ENCODE measurements around the gene FAM76B. TPM values are rescaled to one million over a fixed set of nuclear protein-coding genes. Genes with fewer than 3 reads are reported as not detected.

The FAM76B gene
- total and polyA plus RNA-seq, 2 of the 13 experiments (the other 11 are each of a cell fraction or from before 2014, with no cell fraction given): 20.2 to 24.2 TPM

GRCh38 chr11:95789506-95790122 is at the start of gene FAM76B (continued):
- TF ChIP-seq KMT2B (CRISPR knock-in tag; IDR thresholded peaks at IDR 0.05) (peak; percentile 76; the same call in 1 of the 2 replicates), ZUFSP (CRISPR knock-in tag; IDR thresholded peaks at IDR 0.05; ENCODE audit: borderline replicate concordance) (no peak), ZNF672 (CRISPR knock-in tag; IDR thresholded peaks at IDR 0.05) (0 out of 2 replicates have a peak, but pooled peaks have one; percentile 73), GATA4 (IDR thresholded peaks at IDR 0.05; ENCODE audit: borderline replicate concordance, low read depth) (no peak), ZNF337 (CRISPR knock-in tag; IDR thresholded peaks at IDR 0.05; ENCODE audit: borderline replicate concordance, low read depth) (peak; percentile 68; the same call in 1 of the 2 replicates), ZNF280D (CRISPR knock-in tag; IDR thresholded peaks at IDR 0.05) (0 out of 2 replicates have a peak, but pooled peaks have one; percentile 36), RARA (CRISPR knock-in tag; IDR thresholded peaks at IDR 0.05) (peak; percentile 51), RFX3 (CRISPR knock-in tag; IDR thresholded peaks at IDR 0.05) (no peak), HNF1B (CRISPR knock-in tag; IDR thresholded peaks at IDR 0.05) (peak; percentile 90), ETV5 (CRISPR knock-in tag; IDR thresholded peaks at IDR 0.05; ENCODE audit: borderline replicate concordance) (peak; percentile 95), TERF1 (CRISPR knock-in tag; IDR thresholded peaks at IDR 0.05) (no peak), E2F2 (CRISPR knock-in tag; IDR thresholded peaks at IDR 0.05; ENCODE audit: borderline replicate concordance) (peak; percentile 76; the same call in 1 of the 2 replicates), PCBP2 (optimal IDR thresholded peaks at IDR 0.05; ENCODE audit: low read depth, low read length, poor library complexity, severe bottlenecking) (no peak), ZNF350 (CRISPR knock-in tag; IDR thresholded peaks at IDR 0.05; ENCODE audit: borderline replicate concordance, low read depth) (no peak; the same call in 1 of the 2 replicates), ARNTL (CRISPR knock-in tag; IDR thresholded peaks at IDR 0.05) (0 out of 2 replicates have a peak, but pooled peaks have one; percentile 31), ZNF496 (CRISPR knock-in tag; IDR thresholded peaks at IDR 0.05; ENCODE audit: insufficient replicate concordance) (no peak), ZNF230 (CRISPR knock-in tag; IDR thresholded peaks at IDR 0.05) (no peak; the same call in 1 of the 2 replicates), MAFF (IDR thresholded peaks at IDR 0.05; ENCODE audit: low read depth, low read length) (no peak), KDM4B (CRISPR knock-in tag; IDR thresholded peaks at IDR 0.05) (peak; percentile 89), ZNF839 (CRISPR knock-in tag; IDR thresholded peaks at IDR 0.05; ENCODE audit: borderline replicate concordance) (no peak)
